NK-92 treated with Interleukin-12 subunit alpha and Interleukin-12 subunit beta, amount 100 ng/mL, for 24 hours (cell line): ENCODE measurements around the gene C1QC.
A peak's percentile ranks its signal among the peaks of the same experiment; 100 is the strongest.

Source experiments
- DNase-seq: peaks from one replicate; lab custom pipeline; 2025; lab: John Stamatoyannopoulos, UW

The C1QC gene

GRCh38 chr1:22619798-22620197 is 23.6 kb upstream of the C1QC start:
- DNase-seq = no peak

GRCh38 chr1:22621761-22622160 is 21.7 kb upstream of the C1QC start:
- no peak for DNase-seq

- DNase-seq = no peak
Measured at GRCh38 chr1:22625262-22625925, 18.0 kb upstream of the C1QC start.

GRCh38 chr1:22626237-22627157 is 16.9 kb upstream of the C1QC start:
- DNase-seq = no peak

GRCh38 chr1:22627331-22627730 is 16.1 kb upstream of the C1QC start:
- no peak for DNase-seq

- no peak for DNase-seq
Measured at GRCh38 chr1:22628698-22629444, 14.6 kb upstream of the C1QC start.

- no peak for DNase-seq
Measured at GRCh38 chr1:22629886-22630285, 13.5 kb upstream of the C1QC start.

GRCh38 chr1:22633697-22634463 is 9.6 kb upstream of the C1QC start:
- no peak for DNase-seq

- no peak for DNase-seq
Measured at GRCh38 chr1:22635436-22635835, 8.0 kb upstream of the C1QC start.

- DNase-seq = no peak
Measured at GRCh38 chr1:22636353-22636752, 7.1 kb upstream of the C1QC start, which contains the start of gene C1QA. Gene C1QA (plus strand): TSS chr1:22636628. CDS start chr1:22637617, 989 bp downstream.

- DNase-seq = no peak
Measured at GRCh38 chr1:22636927-22637326, 6.5 kb upstream of the C1QC start.

- no peak for DNase-seq
Measured at GRCh38 chr1:22637907-22638445, 5.5 kb upstream of the C1QC start.

- no peak for DNase-seq
Measured at GRCh38 chr1:22638476-22639234, 4.8 kb upstream of the C1QC start.

- DNase-seq = no peak
Measured at GRCh38 chr1:22639286-22639685, 4.1 kb upstream of the C1QC start.

GRCh38 chr1:22641247-22641646 is 2.2 kb upstream of the C1QC start:
- DNase-seq = no peak

- DNase-seq = peak; percentile 57
Measured at GRCh38 chr1:22641906-22642636, 1.4 kb upstream of the C1QC start.

- no peak for DNase-seq
Measured at GRCh38 chr1:22643928-22644327, 495 bp downstream of the C1QC start.

GRCh38 chr1:22645931-22646330 is 2.5 kb downstream of the C1QC start:
- DNase-seq = no peak

GRCh38 chr1:22646384-22646783 is 3.0 kb downstream of the C1QC start:
- DNase-seq = no peak

GRCh38 chr1:22650089-22650693 is 6.8 kb downstream of the C1QC start:
- DNase-seq = no peak
